Neuronal stem cell (in vitro differentiated cells): Measurements from ENCODE around the gene WDR1.

Experiments used
- DNase-seq: peaks from one replicate; pipeline ENCODE4 v3.0.0-alpha.2; 2013; ENCODE audit warnings: low spot score
- H2AFZ ChIP-seq: one replicate; pipeline ENCODE4 v1.6.1; 2013; ENCODE audit warnings: mild to moderate bottlenecking, low read length, inconsistent platforms
- H2AK5ac ChIP-seq: 2 replicates; pipeline ENCODE4 v1.6.1; 2013; ENCODE audit warnings: low read depth, mild to moderate bottlenecking, inconsistent platforms, low read length, moderate library complexity, mixed read lengths
- H2BK120ac ChIP-seq: 2 replicates; pipeline ENCODE4 v1.6.1; 2013; ENCODE audit warnings: low read depth, mild to moderate bottlenecking, inconsistent platforms, low read length, moderate library complexity, mixed read lengths
- H2BK12ac ChIP-seq: one replicate; pipeline ENCODE4 v1.6.1; 2013; ENCODE audit warnings: low read length, inconsistent platforms
- H2BK15ac ChIP-seq: 2 replicates; pipeline ENCODE4 v1.6.1; 2013; ENCODE audit warnings: mild to moderate bottlenecking, low read length, inconsistent platforms, mixed read lengths
- H2BK5ac ChIP-seq: one replicate; pipeline ENCODE4 v1.6.1; 2013; ENCODE audit warnings: inconsistent platforms, mild to moderate bottlenecking, low read length, moderate library complexity
- H3K14ac ChIP-seq: one replicate; pipeline ENCODE4 v1.6.1; 2013; ENCODE audit warnings: low read length, inconsistent platforms
- H3K18ac ChIP-seq: 2 replicates; pipeline ENCODE4 v1.6.1; 2013; ENCODE audit warnings: low read length, inconsistent platforms
- H3K23ac ChIP-seq: 2 replicates; pipeline ENCODE4 v1.6.1; 2013; ENCODE audit warnings: low read depth, mild to moderate bottlenecking, mixed read lengths, low read length, inconsistent platforms; ENCODE audit not compliant: poor library complexity
- H3K27ac ChIP-seq: replicated peaks from 3 replicates; pipeline ENCODE4 v1.5.1; 2013; ENCODE audit warnings: low read length, inconsistent platforms
- H3K27me3 ChIP-seq, 3 experiments: 2 replicates each; pipeline ENCODE4 v1.6.1; 2013; ENCODE audit warnings: low read length in 3 of 3, mild to moderate bottlenecking in 2 of 3, inconsistent platforms in 1 of 3, low read depth in 1 of 3, mixed read lengths in 1 of 3, moderate library complexity in 1 of 3; ENCODE audit not compliant: control insufficient read depth in 3 of 3, insufficient read depth in 3 of 3
- H3K36me3 ChIP-seq, 2 donors: replicated peaks in 1 of 2; 2 replicates each; pipeline ENCODE4 v1.6.1; 2013; ENCODE audit warnings: low read length in 2 of 2; ENCODE audit not compliant: control insufficient read depth in 2 of 2, insufficient read depth in 2 of 2
- H3K4ac ChIP-seq: 2 replicates; pipeline ENCODE4 v1.6.1; 2013; ENCODE audit warnings: inconsistent platforms, mild to moderate bottlenecking, low read length, moderate library complexity
- H3K4me1 ChIP-seq, 2 donors: 1 replicate in 1 of 2; 2 replicates in 1 of 2; pipeline ENCODE4 v1.6.1; 2013; ENCODE audit warnings: low read length in 2 of 2, low read depth in 1 of 2; ENCODE audit not compliant: control insufficient read depth in 2 of 2, insufficient read depth in 1 of 2
- H3K4me2 ChIP-seq: one replicate; pipeline ENCODE4 v1.6.1; 2013; ENCODE audit warnings: mild to moderate bottlenecking, low read length, inconsistent platforms; ENCODE audit not compliant: insufficient read depth, poor library complexity, severe bottlenecking
- H3K4me3 ChIP-seq, 2 donors: 2 replicates each; pipeline ENCODE4 v1.5.1; 2013; ENCODE audit warnings: low read length in 2 of 2, mild to moderate bottlenecking in 2 of 2, inconsistent platforms in 1 of 2, moderate library complexity in 1 of 2
- H3K79me1 ChIP-seq: one replicate; pipeline ENCODE4 v1.6.1; 2013; ENCODE audit warnings: low read depth, mild to moderate bottlenecking, inconsistent platforms, low read length, moderate library complexity
- H3K9ac ChIP-seq: one replicate; pipeline ENCODE4 v1.6.1; 2013; ENCODE audit warnings: mild to moderate bottlenecking, low read depth, low read length, inconsistent platforms; ENCODE audit not compliant: poor library complexity
- H3K9me3 ChIP-seq, 2 donors: replicated peaks in 1 of 2; 2 replicates each; pipeline versions ENCODE3 to v1.6.1; 2013; ENCODE audit warnings: low read length in 2 of 2, mild to moderate bottlenecking in 2 of 2, inconsistent platforms in 1 of 2, low read depth in 1 of 2, mixed read lengths in 1 of 2, moderate library complexity in 1 of 2; ENCODE audit not compliant: control insufficient read depth in 2 of 2, insufficient read depth in 1 of 2
- H4K8ac ChIP-seq: one replicate; pipeline ENCODE4 v1.6.1; 2013; ENCODE audit warnings: low read depth, mild to moderate bottlenecking, inconsistent platforms, low read length, moderate library complexity
- H4K91ac ChIP-seq: one replicate; pipeline ENCODE4 v1.6.1; 2013; ENCODE audit warnings: low read length, low read depth, mild to moderate bottlenecking, inconsistent platforms; ENCODE audit not compliant: poor library complexity
- WGBS, 2 donors: extraction: QIAGEN DNeasy Blood & Tissue Kit; methylation state at CpG; one replicate each; pipeline ENCODE4 v1.1.7; 2013; ENCODE audit warnings: missing lambda C conversion rate in 2 of 2, mixed read lengths in 1 of 2; ENCODE audit not compliant: insufficient read length in 2 of 2, insufficient replicate concordance in 1 of 2; ENCODE audit errors: extremely low coverage in 2 of 2; 5-methylcytosine and 5-hydroxymethylcytosine counted together

Gene WDR1

GRCh38 chr4:10101671-10102473 is 14.7 kb downstream of the WDR1 start:
- Histone ChIP-seq H3K23ac (no peak overlapping the region), H2BK5ac (no peak overlapping the region), H2AFZ (no peak overlapping the region), H3K4me2 (no peak overlapping the region), H3K9ac (no peak overlapping the region), H3K36me3 (peaks cover 27 to 87% of the 10 kb centered on the region in 2 donors), H3K79me1 (peaks cover 19% of the 10 kb centered on the region), H3K9me3 (no peaks in the 10 kb centered on the region), H2AK5ac (peak overlapping the region; percentile 2), H4K8ac (no peak overlapping the region), H3K4me3 (no peak overlapping the region), H4K91ac (no peak overlapping the region), H3K4me1 (peaks cover 32 to 54% of the 10 kb centered on the region in 2 donors), H3K14ac (no peak overlapping the region), H3K4ac (no peak overlapping the region), H2BK15ac (no peak overlapping the region), H3K27ac (no peak overlapping the region), H3K27me3 (no peaks in the 10 kb centered on the region), H2BK12ac (no peak overlapping the region), H2BK120ac (no peak overlapping the region), H3K18ac (no peak overlapping the region)
- no peak for DNase-seq
- no CpG with 5 or more reads among the region's 14 CpGs for WGBS, 2 donors

GRCh38 chr4:10100734-10101216 is 15.8 kb downstream of the WDR1 start:
- H3K18ac ChIP-seq: peak overlapping the region; percentile 82

GRCh38 chr4:10099499-10100325 is 16.9 kb downstream of the WDR1 start:
- peaks cover 20% of the 10 kb centered on the region for H3K79me1 ChIP-seq
- peak overlapping the region; percentile 67 for H3K23ac ChIP-seq
- no peak overlapping the region for H3K14ac ChIP-seq
- no peak overlapping the region for H2BK5ac ChIP-seq
- no peaks in the 10 kb centered on the region for H3K27me3 ChIP-seq
- DNase-seq: no peak
- no peak overlapping the region for H4K8ac ChIP-seq
- no peak overlapping the region for H3K4me2 ChIP-seq
- no CpG with 5 or more reads among the region's 25 CpGs for WGBS, 2 donors
- no peak overlapping the region for H2BK15ac ChIP-seq
- no peaks in the 10 kb centered on the region for H3K9me3 ChIP-seq
- H3K27ac ChIP-seq: peak overlapping the region; percentile 37
- no peak overlapping the region for H3K4ac ChIP-seq
- no peak overlapping the region for H3K4me3 ChIP-seq
- peaks cover 25 to 40% of the 10 kb centered on the region in 2 donors for H3K4me1 ChIP-seq
- peak overlapping the region; percentile 89 for H3K18ac ChIP-seq
- H2AK5ac ChIP-seq: peak overlapping the region; percentile 57
- no peak overlapping the region for H2BK12ac ChIP-seq
- H2BK120ac ChIP-seq: no peak overlapping the region
- H2AFZ ChIP-seq: no peak overlapping the region
- H3K9ac ChIP-seq: no peak overlapping the region
- peaks cover 40 to 88% of the 10 kb centered on the region in 2 donors for H3K36me3 ChIP-seq
- peak overlapping the region; percentile 76 for H4K91ac ChIP-seq

More at GRCh38 chr4:10100734-10101216, 15.8 kb downstream of the WDR1 start:
- no peaks in the 10 kb centered on the region for H3K27me3 ChIP-seq
- H3K4me3 ChIP-seq: no peak overlapping the region
- no peak overlapping the region for H3K4ac ChIP-seq
- peak overlapping the region; percentile 79 for H2BK5ac ChIP-seq
- H3K9me3 ChIP-seq: no peaks in the 10 kb centered on the region
- H4K91ac ChIP-seq: no peak overlapping the region
- peak overlapping the region; percentile 70 for H2AK5ac ChIP-seq
- H2AFZ ChIP-seq: no peak overlapping the region
- peaks cover 17% of the 10 kb centered on the region for H3K79me1 ChIP-seq
- peaks cover 29 to 48% of the 10 kb centered on the region in 2 donors for H3K4me1 ChIP-seq
- H3K4me2 ChIP-seq: no peak overlapping the region
- H2BK120ac ChIP-seq: no peak overlapping the region
- H4K8ac ChIP-seq: no peak overlapping the region
- H3K14ac ChIP-seq: no peak overlapping the region
- H3K27ac ChIP-seq: no peak overlapping the region
- H3K23ac ChIP-seq: peak overlapping the region; percentile 22
- H3K9ac ChIP-seq: peak overlapping the region; percentile 38
- DNase-seq: no peak
- H3K36me3 ChIP-seq: peaks cover 34 to 88% of the 10 kb centered on the region in 2 donors
- peak overlapping the region; percentile 28 for H2BK15ac ChIP-seq
- H2BK12ac ChIP-seq: no peak overlapping the region
- WGBS, 2 donors: no CpG with 5 or more reads among the region's 12 CpGs

- H2AK5ac ChIP-seq: no peak overlapping the region
- no peak overlapping the region for H3K4ac ChIP-seq
- no peak overlapping the region for H2BK5ac ChIP-seq
- no peak overlapping the region for H3K18ac ChIP-seq
- no peak overlapping the region for H4K8ac ChIP-seq
- H2BK15ac ChIP-seq: no peak overlapping the region
- H2AFZ ChIP-seq: no peak overlapping the region
- no peaks in the 10 kb centered on the region for H3K27me3 ChIP-seq
- H3K23ac ChIP-seq: peak overlapping the region; percentile 8
- no peak overlapping the region for H3K27ac ChIP-seq
- WGBS, 2 donors: no CpG with 5 or more reads among the region's 12 CpGs
- H3K4me3 ChIP-seq: no peak overlapping the region
- H2BK12ac ChIP-seq: no peak overlapping the region
- H3K79me1 ChIP-seq: peaks cover 20% of the 10 kb centered on the region
- peaks cover 15 to 33% of the 10 kb centered on the region in 2 donors for H3K4me1 ChIP-seq
- no peak overlapping the region for H4K91ac ChIP-seq
- no peak for DNase-seq
- no peaks in the 10 kb centered on the region for H3K9me3 ChIP-seq
- no peak overlapping the region for H3K4me2 ChIP-seq
- H2BK120ac ChIP-seq: no peak overlapping the region
- H3K36me3 ChIP-seq: peaks cover 48 to 95% of the 10 kb centered on the region in 2 donors
- H3K14ac ChIP-seq: no peak overlapping the region
- H3K9ac ChIP-seq: no peak overlapping the region
These were observed 17.8 kb downstream of the WDR1 start for GRCh38 chr4:10098780-10099160.
